HEK293T (cell line): Measurements from ENCODE around the gene EPN1.

Experiments
- CTCF ChIA-PET: fragments of 350-600 bp; formaldehyde crosslinking; extraction: SDS; loops from one replicate; lab custom pipeline; 2021; ENCODE audit warnings: antibody characterized with exemption, inconsistent platforms; lab: Yijun Ruan, JAX
- POLR2A ChIA-PET: fragments of 350-600 bp; formaldehyde crosslinking; extraction: SDS; loops from one replicate; lab custom pipeline; 2020; ENCODE audit warnings: antibody characterized with exemption, inconsistent platforms; lab: Yijun Ruan, JAX
- DNase-seq: peaks from one replicate; pipeline ENCODE4 v3.0.0; 2012; ENCODE audit warnings: mixed read lengths; ENCODE audit errors: extremely low spot score
- ARNT ChIP-seq: fragments of 450-650 bp; IDR thresholded peaks from 2 replicates; pipeline ENCODE4 v1.6.1; 2017; ENCODE audit warnings: mild to moderate bottlenecking
- BHLHE40 ChIP-seq: fragments of 450-650 bp; IDR thresholded peaks from 2 replicates; pipeline ENCODE4 v1.6.1; 2016; ENCODE audit warnings: mild to moderate bottlenecking, moderate library complexity, borderline replicate concordance
- CTBP1 ChIP-seq: fragments of 450-650 bp; IDR thresholded peaks from 2 replicates; pipeline ENCODE4 v1.6.1; 2016; ENCODE audit warnings: borderline replicate concordance
- ELF4 ChIP-seq: fragments of 450-650 bp; IDR thresholded peaks from 2 replicates; pipeline ENCODE4 v1.6.1; 2017; ENCODE audit warnings: antibody characterized with exemption
- FOXA1 ChIP-seq: fragments of 450-650 bp; IDR thresholded peaks from 2 replicates; pipeline ENCODE4 v1.6.1; 2016; ENCODE audit warnings: mild to moderate bottlenecking
- FOXK2 ChIP-seq: fragments of 450-650 bp; IDR thresholded peaks from 2 replicates; pipeline ENCODE4 v1.6.1; 2016; ENCODE audit warnings: mild to moderate bottlenecking
- FOXM1 ChIP-seq: fragments of 450-650 bp; IDR thresholded peaks from 2 replicates; pipeline ENCODE4 v1.6.1; 2017; ENCODE audit warnings: mild to moderate bottlenecking, borderline replicate concordance
- HDGF ChIP-seq: fragments of 450-650 bp; IDR thresholded peaks from 2 replicates; pipeline ENCODE4 v1.6.1; 2017; ENCODE audit warnings: antibody characterized with exemption, borderline replicate concordance
- L3MBTL2 ChIP-seq: fragments of 450-650 bp; conservative IDR thresholded peaks from 2 replicates; pipeline ENCODE4 v1.6.1; 2016; ENCODE audit warnings: mild to moderate bottlenecking
- LEF1 ChIP-seq: fragments of 450-650 bp; IDR thresholded peaks from 2 replicates; pipeline ENCODE4 v1.6.1; 2017; ENCODE audit warnings: mild to moderate bottlenecking, borderline replicate concordance
- NFRKB ChIP-seq: fragments of 450-650 bp; IDR thresholded peaks from 2 replicates; pipeline ENCODE4 v1.6.1; 2016; ENCODE audit warnings: mild to moderate bottlenecking, moderate library complexity
- SP1 ChIP-seq: fragments of 450-650 bp; IDR thresholded peaks from 2 replicates; pipeline ENCODE4 v1.6.1; 2017
- SUZ12 ChIP-seq: fragments of 450-650 bp; IDR thresholded peaks from 2 replicates; pipeline ENCODE4 v1.6.1; 2016; ENCODE audit warnings: mild to moderate bottlenecking
- TARDBP ChIP-seq: fragments of 450-650 bp; IDR thresholded peaks from 2 replicates; pipeline ENCODE4 v1.6.1; 2016
- ZNF384 ChIP-seq: fragments of 450-650 bp; IDR thresholded peaks from 2 replicates; pipeline ENCODE4 v1.6.1; 2016
- TF ChIP-seq, protein P1 (sequence below): fragments of 450-650 bp; IDR thresholded peaks from 2 replicates; pipeline ENCODE4 v1.6.1; 2016

The EPN1 gene

DNA sequence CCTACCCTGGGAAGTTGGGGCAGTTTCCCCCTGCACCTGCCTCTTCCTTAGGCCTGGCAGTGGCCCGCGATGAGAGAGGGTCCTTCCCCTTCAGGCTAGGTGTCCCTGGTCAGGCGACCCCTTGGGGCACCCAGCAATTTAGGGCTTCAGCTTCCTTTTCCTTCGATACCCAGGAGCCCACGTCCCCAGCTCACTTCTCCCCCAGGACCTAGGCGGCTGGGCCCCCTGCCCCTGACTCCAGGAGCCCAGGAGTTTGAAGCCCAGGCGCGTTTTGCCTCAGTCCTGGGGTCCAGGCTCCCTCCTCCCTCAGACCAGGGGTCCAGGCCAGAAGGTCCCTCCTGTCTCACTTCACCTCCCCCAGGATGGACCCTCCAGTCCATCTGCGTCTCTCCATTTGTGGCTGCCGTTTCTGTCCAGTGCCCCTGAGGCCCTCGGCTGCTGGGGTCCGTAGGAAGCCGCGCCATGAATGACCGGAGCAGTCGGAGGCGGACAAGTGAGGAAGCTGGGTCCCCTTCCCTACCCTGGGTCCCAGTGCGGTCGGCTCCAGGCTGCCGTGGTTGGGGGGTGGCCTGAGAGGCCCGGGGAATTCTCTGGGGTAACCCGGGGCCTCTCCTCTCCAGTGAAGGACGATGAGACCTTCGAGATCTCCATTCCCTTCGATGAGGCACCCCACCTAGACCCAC, 26.3 kb upstream of the EPN1 start:
- ChIA-PET POLR2A (interaction anchor here (0.6 to 1.7 kb wide), 2 partner anchors 16 to 41 kb away, joined by 3 to 4 read pairs; no protein-coding TSS in a partner anchor), CTCF (interaction anchor here (1.0 kb wide), 1 partner anchor 10 kb away, joined by 6 read pairs; no protein-coding TSS in a partner anchor)
- DNase-seq, result no peak
- TF ChIP-seq FOXM1, result no peak
- TF ChIP-seq FOXA1, result no peak
- no peak for TF ChIP-seq ELF4
- TF ChIP-seq L3MBTL2, result no peak
- no peak for TF ChIP-seq ZNF384
- TF ChIP-seq ARNT, result no peak
- TF ChIP-seq SUZ12, result no peak
- TF ChIP-seq BHLHE40, result no peak
- TF ChIP-seq CTBP1, result no peak
- TF ChIP-seq TARDBP, result no peak
- TF ChIP-seq, protein P1, sequence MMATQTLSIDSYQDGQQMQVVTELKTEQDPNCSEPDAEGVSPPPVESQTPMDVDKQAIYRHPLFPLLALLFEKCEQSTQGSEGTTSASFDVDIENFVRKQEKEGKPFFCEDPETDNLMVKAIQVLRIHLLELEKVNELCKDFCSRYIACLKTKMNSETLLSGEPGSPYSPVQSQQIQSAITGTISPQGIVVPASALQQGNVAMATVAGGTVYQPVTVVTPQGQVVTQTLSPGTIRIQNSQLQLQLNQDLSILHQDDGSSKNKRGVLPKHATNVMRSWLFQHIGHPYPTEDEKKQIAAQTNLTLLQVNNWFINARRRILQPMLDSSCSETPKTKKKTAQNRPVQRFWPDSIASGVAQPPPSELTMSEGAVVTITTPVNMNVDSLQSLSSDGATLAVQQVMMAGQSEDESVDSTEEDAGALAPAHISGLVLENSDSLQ, result no peak
- no peak for TF ChIP-seq LEF1
- no peak for TF ChIP-seq SP1
- TF ChIP-seq FOXK2, result no peak
- no peak for TF ChIP-seq HDGF
- TF ChIP-seq NFRKB, result no peak

DNA sequence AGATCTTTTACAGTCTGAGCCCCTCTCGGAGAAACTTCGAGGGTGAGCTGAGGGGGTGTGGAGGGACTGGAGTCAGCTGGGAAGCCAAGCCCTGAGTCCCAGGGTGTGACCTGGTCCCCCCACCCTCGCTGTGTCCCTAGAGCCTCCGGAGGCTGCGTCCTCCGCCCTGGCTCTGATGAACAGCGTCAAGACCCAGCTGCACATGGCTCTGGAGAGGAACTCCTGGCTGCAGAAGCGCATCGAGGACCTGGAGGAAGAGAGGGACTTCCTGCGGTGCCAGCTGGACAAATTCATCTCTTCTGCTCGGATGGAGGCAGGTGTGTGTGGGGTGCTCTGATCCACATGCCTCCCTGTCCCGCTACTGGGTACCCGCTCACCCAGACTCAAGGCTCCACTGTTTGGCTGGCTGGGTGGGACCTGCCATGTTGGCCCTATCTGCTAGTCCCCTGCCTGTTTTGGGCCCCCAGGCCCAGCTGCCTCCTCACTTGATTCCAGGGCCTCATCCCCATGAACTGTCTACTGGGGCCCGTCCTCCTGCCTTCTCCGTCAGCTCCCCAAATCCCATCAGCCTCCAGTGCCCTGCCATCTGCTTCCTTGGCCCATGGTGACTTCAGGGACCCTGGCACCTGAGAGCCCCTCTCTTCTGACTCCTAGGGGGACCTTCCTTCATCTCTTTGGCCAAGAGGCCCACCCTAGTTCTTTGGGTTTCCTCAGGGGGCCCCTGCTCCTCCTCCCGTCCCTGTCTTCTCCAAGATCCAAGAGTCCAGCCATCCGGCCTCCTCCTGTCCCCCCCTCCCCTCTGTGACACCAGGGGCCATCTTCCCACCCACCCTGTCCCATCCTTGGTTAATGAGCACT, 25.5 kb upstream of the EPN1 start:
- no peak for TF ChIP-seq HDGF
- TF ChIP-seq, protein P1, result no peak
- TF ChIP-seq FOXM1, result no peak
- no peak for TF ChIP-seq ARNT
- no peak for TF ChIP-seq CTBP1
- no peak for TF ChIP-seq BHLHE40
- TF ChIP-seq ZNF384, result no peak
- TF ChIP-seq TARDBP, result no peak
- TF ChIP-seq FOXA1, result no peak
- TF ChIP-seq ELF4, result no peak
- TF ChIP-seq FOXK2, result no peak
- no peak for DNase-seq
- ChIA-PET CTCF (interaction anchor here (1.0 kb wide), 1 partner anchor 10 kb away, joined by 6 read pairs; no protein-coding TSS in a partner anchor), POLR2A (interaction anchor here (0.7 to 1.7 kb wide), 2 partner anchors 17 to 188 kb away, joined by 3 to 4 read pairs; partner anchors contain the start of gene ISOC2)

DNA sequence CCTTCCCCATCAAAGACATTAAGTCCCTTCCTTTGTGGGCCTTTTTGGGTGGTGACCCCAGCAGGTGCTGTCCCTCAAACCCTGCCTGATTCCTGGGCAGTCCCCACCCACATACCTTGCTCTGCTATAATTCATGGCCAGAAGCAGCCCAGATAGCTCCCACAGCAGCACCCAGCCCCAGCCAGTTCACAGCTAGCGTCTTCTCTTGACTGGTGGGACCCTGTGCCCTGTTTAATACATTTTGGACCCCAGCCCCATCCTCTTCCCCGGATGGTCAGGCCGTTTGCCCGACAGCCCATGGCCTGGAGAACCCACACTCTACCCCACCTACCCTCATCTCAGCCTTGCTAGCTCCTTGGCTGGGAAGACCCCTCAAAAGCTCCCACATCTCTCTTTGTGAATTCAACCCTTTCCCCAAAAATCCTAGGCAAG, 24.9 kb upstream of the EPN1 start:
- ChIA-PET POLR2A (interaction anchor here (1.7 kb wide), 1 partner anchor 17 kb away, joined by 4 read pairs; no protein-coding TSS in a partner anchor), CTCF (no interaction called here)
- DNase-seq, result no peak
- TF ChIP-seq FOXA1 (no peak), FOXK2 (no peak), BHLHE40 (no peak), TARDBP (no peak), LEF1 (no peak), NFRKB (no peak), FOXM1 (no peak), L3MBTL2 (no peak), HDGF (no peak), SP1 (no peak)
- TF ChIP-seq, protein P1, result no peak

DNA sequence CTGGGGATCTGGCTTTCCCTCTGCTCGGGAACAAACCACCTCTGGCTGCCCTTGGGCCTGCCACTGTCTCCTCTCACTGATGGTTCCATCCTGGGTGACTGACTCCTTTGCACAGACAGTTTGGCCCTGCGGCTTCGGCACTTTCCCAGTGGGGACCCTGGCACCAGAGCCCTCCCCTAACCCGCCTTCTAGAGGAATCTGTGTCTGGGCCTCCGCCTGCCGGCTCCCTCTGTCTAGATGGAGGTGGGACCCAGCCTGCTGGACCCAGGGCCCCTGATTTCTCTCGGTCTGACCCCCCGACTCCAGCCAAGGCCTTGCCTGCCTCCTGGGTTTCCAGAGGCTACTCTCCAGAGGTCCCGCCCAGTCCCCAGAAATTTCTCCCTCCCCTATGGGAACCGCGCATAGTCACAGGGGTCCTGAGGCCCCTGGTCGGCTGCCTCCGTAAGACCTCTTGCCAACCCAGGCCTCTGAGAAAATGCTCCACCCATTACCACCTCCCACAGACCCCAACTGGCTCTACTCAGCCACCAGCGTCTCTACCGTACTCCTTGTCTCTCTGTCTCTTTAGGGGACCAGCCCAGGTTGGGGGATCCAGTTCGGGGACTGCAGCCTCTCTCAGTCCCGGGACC, 24.3 kb upstream of the EPN1 start:
- no peak for DNase-seq
- TF ChIP-seq CTBP1 (no peak), SUZ12 (no peak), TARDBP (no peak), L3MBTL2 (no peak), LEF1 (no peak), FOXK2 (no peak), FOXA1 (no peak), BHLHE40 (no peak), ELF4 (no peak), ARNT (no peak), ZNF384 (no peak)
- TF ChIP-seq, protein P1, result no peak
- ChIA-PET CTCF (no interaction called here), POLR2A (no interaction called here)
